ENCODE results near the gene IFITM1. TPM values are rescaled to one million over a fixed set of nuclear protein-coding genes. Genes with fewer than 3 reads are reported as not detected.

The IFITM1 gene
- total and polyA plus RNA-seq, 9 of the 15 experiments (the other 6 are each of a cell fraction or from before 2014, with no cell fraction given), result 691 to 5,579 (median 974) TPM

DNA sequence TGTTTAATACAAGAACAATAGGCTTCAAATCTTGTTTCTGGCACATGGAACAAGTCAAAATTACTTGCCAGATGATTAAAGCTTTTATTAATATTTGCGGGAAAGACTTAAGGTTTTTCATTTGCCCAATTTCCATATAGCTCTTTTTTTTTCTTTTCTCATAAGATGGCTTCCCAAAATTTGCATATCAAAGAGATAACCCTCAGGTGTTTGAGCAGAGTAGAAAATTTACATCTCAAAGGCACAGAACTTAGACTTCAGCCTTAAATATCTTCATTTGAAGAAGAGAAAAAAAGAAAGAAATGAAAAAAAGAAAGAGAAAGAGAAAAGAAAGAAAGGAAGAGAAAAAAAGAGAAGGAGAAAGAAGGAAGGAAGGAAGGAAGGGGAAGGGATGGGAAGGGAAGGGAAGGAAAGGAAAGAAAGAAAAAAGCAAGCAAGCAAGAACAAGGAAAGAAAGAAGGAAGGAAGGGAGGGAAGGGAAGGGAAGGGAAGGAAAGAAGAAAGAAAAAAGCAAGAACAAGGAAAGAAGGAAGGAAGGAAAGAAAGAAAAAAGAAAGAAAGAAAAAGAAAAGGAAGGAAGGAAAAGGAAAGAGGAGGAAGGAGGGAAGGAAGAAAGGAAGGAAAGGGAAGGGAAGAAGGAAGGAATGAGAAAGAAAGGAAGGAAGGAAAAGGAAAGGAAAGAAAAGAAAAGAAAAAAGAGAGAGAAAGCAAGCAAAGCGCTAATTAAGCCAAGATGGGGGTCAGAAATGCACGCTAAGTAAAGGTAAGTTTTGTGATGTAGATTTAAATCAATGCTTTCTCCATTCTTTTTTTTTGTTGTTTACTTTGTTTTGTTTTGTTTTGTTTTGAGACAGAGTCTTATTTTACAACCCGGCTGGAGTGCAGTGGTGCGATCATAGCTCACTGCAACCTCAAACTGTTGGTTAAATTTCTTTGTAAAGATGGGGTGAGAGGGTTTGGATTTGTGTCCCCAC lies 27.0 kb downstream of the IFITM1 start (continued):
- TF ChIP-seq, protein P1, sequence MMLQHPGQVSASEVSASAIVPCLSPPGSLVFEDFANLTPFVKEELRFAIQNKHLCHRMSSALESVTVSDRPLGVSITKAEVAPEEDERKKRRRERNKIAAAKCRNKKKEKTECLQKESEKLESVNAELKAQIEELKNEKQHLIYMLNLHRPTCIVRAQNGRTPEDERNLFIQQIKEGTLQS (IDR thresholded peaks at IDR 0.05), result no peak
- TF ChIP-seq, protein P1 (CRISPR knock-in tag; conservative IDR thresholded peaks at IDR 0.05), result no peak
- TF ChIP-seq, protein P2, sequence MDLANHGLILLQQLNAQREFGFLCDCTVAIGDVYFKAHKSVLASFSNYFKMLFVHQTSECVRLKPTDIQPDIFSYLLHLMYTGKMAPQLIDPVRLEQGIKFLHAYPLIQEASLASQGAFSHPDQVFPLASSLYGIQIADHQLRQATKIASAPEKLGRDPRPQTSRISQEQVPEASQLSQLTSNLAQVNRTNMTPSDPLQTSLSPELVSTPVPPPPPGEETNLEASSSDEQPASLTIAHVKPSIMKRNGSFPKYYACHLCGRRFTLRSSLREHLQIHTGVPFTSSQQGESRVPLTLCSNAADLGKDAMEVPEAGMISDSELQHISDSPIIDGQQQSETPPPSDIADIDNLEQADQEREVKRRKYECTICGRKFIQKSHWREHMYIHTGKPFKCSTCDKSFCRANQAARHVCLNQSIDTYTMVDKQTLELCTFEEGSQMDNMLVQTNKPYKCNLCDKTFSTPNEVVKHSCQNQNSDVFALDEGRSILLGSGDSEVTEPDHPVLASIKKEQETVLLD (IDR thresholded peaks at IDR 0.05), result peak; percentile 84; the same call in 1 of the 2 replicates
- TF ChIP-seq, protein P3, sequence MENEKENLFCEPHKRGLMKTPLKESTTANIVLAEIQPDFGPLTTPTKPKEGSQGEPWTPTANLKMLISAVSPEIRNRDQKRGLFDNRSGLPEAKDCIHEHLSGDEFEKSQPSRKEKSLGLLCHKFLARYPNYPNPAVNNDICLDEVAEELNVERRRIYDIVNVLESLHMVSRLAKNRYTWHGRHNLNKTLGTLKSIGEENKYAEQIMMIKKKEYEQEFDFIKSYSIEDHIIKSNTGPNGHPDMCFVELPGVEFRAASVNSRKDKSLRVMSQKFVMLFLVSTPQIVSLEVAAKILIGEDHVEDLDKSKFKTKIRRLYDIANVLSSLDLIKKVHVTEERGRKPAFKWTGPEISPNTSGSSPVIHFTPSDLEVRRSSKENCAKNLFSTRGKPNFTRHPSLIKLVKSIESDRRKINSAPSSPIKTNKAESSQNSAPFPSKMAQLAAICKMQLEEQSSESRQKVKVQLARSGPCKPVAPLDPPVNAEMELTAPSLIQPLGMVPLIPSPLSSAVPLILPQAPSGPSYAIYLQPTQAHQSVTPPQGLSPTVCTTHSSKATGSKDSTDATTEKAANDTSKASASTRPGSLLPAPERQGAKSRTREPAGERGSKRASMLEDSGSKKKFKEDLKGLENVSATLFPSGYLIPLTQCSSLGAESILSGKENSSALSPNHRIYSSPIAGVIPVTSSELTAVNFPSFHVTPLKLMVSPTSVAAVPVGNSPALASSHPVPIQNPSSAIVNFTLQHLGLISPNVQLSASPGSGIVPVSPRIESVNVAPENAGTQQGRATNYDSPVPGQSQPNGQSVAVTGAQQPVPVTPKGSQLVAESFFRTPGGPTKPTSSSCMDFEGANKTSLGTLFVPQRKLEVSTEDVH (IDR thresholded peaks at IDR 0.05; ENCODE audit: low read depth, partially characterized antibody), result no peak
- TF ChIP-seq CREBBP (IDR thresholded peaks at IDR 0.05; ENCODE audit: low read depth, low read length), result no peak
- TF ChIP-seq ZNF212 (CRISPR knock-in tag; IDR thresholded peaks at IDR 0.05), result no peak
- TF ChIP-seq PHF20 (IDR thresholded peaks at IDR 0.05; ENCODE audit: partially characterized antibody), result no peak
- TF ChIP-seq, protein P4, sequence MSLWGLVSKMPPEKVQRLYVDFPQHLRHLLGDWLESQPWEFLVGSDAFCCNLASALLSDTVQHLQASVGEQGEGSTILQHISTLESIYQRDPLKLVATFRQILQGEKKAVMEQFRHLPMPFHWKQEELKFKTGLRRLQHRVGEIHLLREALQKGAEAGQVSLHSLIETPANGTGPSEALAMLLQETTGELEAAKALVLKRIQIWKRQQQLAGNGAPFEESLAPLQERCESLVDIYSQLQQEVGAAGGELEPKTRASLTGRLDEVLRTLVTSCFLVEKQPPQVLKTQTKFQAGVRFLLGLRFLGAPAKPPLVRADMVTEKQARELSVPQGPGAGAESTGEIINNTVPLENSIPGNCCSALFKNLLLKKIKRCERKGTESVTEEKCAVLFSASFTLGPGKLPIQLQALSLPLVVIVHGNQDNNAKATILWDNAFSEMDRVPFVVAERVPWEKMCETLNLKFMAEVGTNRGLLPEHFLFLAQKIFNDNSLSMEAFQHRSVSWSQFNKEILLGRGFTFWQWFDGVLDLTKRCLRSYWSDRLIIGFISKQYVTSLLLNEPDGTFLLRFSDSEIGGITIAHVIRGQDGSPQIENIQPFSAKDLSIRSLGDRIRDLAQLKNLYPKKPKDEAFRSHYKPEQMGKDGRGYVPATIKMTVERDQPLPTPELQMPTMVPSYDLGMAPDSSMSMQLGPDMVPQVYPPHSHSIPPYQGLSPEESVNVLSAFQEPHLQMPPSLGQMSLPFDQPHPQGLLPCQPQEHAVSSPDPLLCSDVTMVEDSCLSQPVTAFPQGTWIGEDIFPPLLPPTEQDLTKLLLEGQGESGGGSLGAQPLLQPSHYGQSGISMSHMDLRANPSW (CRISPR knock-in tag; IDR thresholded peaks at IDR 0.05), result no peak
- TF ChIP-seq, protein P5, sequence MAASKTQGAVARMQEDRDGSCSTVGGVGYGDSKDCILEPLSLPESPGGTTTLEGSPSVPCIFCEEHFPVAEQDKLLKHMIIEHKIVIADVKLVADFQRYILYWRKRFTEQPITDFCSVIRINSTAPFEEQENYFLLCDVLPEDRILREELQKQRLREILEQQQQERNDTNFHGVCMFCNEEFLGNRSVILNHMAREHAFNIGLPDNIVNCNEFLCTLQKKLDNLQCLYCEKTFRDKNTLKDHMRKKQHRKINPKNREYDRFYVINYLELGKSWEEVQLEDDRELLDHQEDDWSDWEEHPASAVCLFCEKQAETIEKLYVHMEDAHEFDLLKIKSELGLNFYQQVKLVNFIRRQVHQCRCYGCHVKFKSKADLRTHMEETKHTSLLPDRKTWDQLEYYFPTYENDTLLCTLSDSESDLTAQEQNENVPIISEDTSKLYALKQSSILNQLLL (CRISPR knock-in tag; IDR thresholded peaks at IDR 0.05; ENCODE audit: borderline replicate concordance), result no peak
- TF ChIP-seq, protein P6, sequence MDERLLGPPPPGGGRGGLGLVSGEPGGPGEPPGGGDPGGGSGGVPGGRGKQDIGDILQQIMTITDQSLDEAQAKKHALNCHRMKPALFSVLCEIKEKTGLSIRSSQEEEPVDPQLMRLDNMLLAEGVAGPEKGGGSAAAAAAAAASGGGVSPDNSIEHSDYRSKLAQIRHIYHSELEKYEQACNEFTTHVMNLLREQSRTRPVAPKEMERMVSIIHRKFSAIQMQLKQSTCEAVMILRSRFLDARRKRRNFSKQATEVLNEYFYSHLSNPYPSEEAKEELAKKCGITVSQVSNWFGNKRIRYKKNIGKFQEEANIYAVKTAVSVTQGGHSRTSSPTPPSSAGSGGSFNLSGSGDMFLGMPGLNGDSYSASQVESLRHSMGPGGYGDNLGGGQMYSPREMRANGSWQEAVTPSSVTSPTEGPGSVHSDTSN (CRISPR knock-in tag; IDR thresholded peaks at IDR 0.05; ENCODE audit: low read depth), result no peak
- TF ChIP-seq, protein P6 (tag; conservative IDR thresholded peaks at IDR 0.05; ENCODE audit: low read depth), result no peak
- no peak for TF ChIP-seq ZFP30 (CRISPR knock-in tag; IDR thresholded peaks at IDR 0.05; ENCODE audit: borderline replicate concordance)
- TF ChIP-seq YBX1 (IDR thresholded peaks at IDR 0.05), result no peak
- no peak for TF ChIP-seq ZNF583 (CRISPR knock-in tag; IDR thresholded peaks at IDR 0.05)

Data from K562 (cell line).